CD14-positive monocyte (primary cell): ENCODE results near the gene COMMD10. TPM values are rescaled to one million over a fixed set of nuclear protein-coding genes. Genes with fewer than 3 reads are reported as not detected.
A peak's percentile ranks its signal among the peaks of the same experiment; 100 is the strongest.

Source experiments
- DNase-seq, 3 donors: peaks; one replicate each; pipeline ENCODE4 v3.0.0-alpha.2; 2011 to 2022
- H2AFZ ChIP-seq: 2 replicates; pipeline ENCODE4 v1.6.0; 2012; ENCODE audit warnings: mild to moderate bottlenecking, low read depth, low read length, inconsistent platforms; ENCODE audit not compliant: insufficient read depth, poor library complexity, severe bottlenecking
- H3K27ac ChIP-seq, 2 donors: 1 replicate in 1 of 2; 2 replicates in 1 of 2; pipeline ENCODE4 v1.5.1; 2012 to 2013; ENCODE audit warnings: low read length in 2 of 2, control low read depth in 1 of 2, inconsistent platforms in 1 of 2, low read depth in 1 of 2, mild to moderate bottlenecking in 1 of 2
- H3K27me3 ChIP-seq, 2 donors: one replicate each; pipeline versions ENCODE4 v1.6.0 to v1.6.1; 2011 to 2013; ENCODE audit warnings: low read length in 2 of 2; ENCODE audit not compliant: control insufficient read depth in 2 of 2, insufficient read depth in 2 of 2
- H3K36me3 ChIP-seq, 2 donors: replicated peaks in 1 of 2; 1 replicate in 1 of 2; 2 replicates in 1 of 2; pipeline versions ENCODE4 v1.5.1 to v1.6.1; 2012 to 2013; ENCODE audit warnings: low read length in 2 of 2, control low read depth in 1 of 2, inconsistent platforms in 1 of 2, mild to moderate bottlenecking in 1 of 2; ENCODE audit not compliant: insufficient read depth in 2 of 2, control insufficient read depth in 1 of 2
- H3K4me1 ChIP-seq, 2 donors: 1 replicate in 1 of 2; 2 replicates in 1 of 2; pipeline versions ENCODE4 v1.5.1 to v1.6.1; 2012 to 2013; ENCODE audit warnings: low read length in 2 of 2, control low read depth in 1 of 2, inconsistent platforms in 1 of 2, mild to moderate bottlenecking in 1 of 2, moderate library complexity in 1 of 2; ENCODE audit not compliant: insufficient read depth in 2 of 2, control insufficient read depth in 1 of 2
- H3K4me2 ChIP-seq: replicated peaks from 2 replicates; pipeline ENCODE3; 2012; ENCODE audit warnings: low read length, moderate library complexity, mild to moderate bottlenecking; ENCODE audit not compliant: poor library complexity, severe bottlenecking; ENCODE audit errors: extremely low read depth
- H3K4me3 ChIP-seq, 3 experiments: fragments of 200-600 bp in 1 of 3; sonication (generic) in 1 of 3; replicated peaks in 1 of 3; 1 replicate in 2 of 3; 2 replicates in 1 of 3; pipeline ENCODE4 v1.5.1; 2011 to 2013; ENCODE audit warnings: low read length in 3 of 3, mild to moderate bottlenecking in 3 of 3, control low read depth in 2 of 3, low read depth in 2 of 3, inconsistent platforms in 1 of 3, moderate library complexity in 1 of 3
- H3K79me2 ChIP-seq: 2 replicates; pipeline ENCODE4 v1.6.0; 2012; ENCODE audit warnings: mild to moderate bottlenecking, control low read depth, inconsistent platforms, low read length, moderate library complexity; ENCODE audit not compliant: insufficient read depth
- H3K9ac ChIP-seq: 2 replicates; pipeline ENCODE4 v1.6.0; 2017; ENCODE audit warnings: low read length, mild to moderate bottlenecking; ENCODE audit not compliant: insufficient read depth, poor library complexity, severe bottlenecking
- H3K9me3 ChIP-seq, 2 donors: replicated peaks in 1 of 2; 1 replicate in 1 of 2; 2 replicates in 1 of 2; pipeline versions ENCODE4 v1.5.1 to v1.6.1; 2012 to 2013; ENCODE audit warnings: low read length in 2 of 2, control low read depth in 1 of 2; ENCODE audit not compliant: control insufficient read depth in 1 of 2, insufficient read depth in 1 of 2
- H4K20me1 ChIP-seq: 2 replicates; pipeline ENCODE4 v1.6.0; 2012; ENCODE audit warnings: mild to moderate bottlenecking, low read length, control low read depth, moderate library complexity; ENCODE audit not compliant: insufficient read depth
- H3K27ac Mint-ChIP-seq, 7 donors: one replicate each; pipeline ENCODE4 v1.8.0; 2020; ENCODE audit warnings: mild to moderate bottlenecking in 7 of 7, mixed read lengths in 7 of 7, moderate library complexity in 6 of 7, inconsistent platforms in 2 of 7
- H3K27me3 Mint-ChIP-seq, 3 donors: one replicate each; pipeline ENCODE4 v1.8.0; 2021 to 2022; ENCODE audit warnings: low read depth in 3 of 3, mild to moderate bottlenecking in 3 of 3, mixed read lengths in 3 of 3, moderate library complexity in 3 of 3, inconsistent platforms in 1 of 3
- H3K36me3 Mint-ChIP-seq, 2 donors: one replicate each; pipeline ENCODE4 v1.8.0; 2020; ENCODE audit warnings: mixed read lengths in 2 of 2, inconsistent platforms in 1 of 2, mild to moderate bottlenecking in 1 of 2
- H3K4me1 Mint-ChIP-seq: one replicate; pipeline ENCODE4 v1.8.0; 2020; ENCODE audit warnings: mild to moderate bottlenecking, mixed read lengths
- H3K4me3 Mint-ChIP-seq, 2 donors: one replicate each; pipeline ENCODE4 v1.8.0; 2020; ENCODE audit warnings: mild to moderate bottlenecking in 2 of 2, mixed read lengths in 2 of 2, moderate library complexity in 1 of 2
- H3K9me3 Mint-ChIP-seq, 7 donors: one replicate each; pipeline ENCODE4 v1.8.0; 2020 to 2022; ENCODE audit warnings: mixed read lengths in 7 of 7, mild to moderate bottlenecking in 6 of 7, moderate library complexity in 6 of 7, inconsistent platforms in 2 of 7
- CTCF ChIP-seq: fragments of 200-600 bp; IDR thresholded peaks from one replicate; pipeline ENCODE4 v1.8.0; 2022; ENCODE audit warnings: antibody characterized with exemption, mild to moderate bottlenecking
- WGBS: methylation state at CpG from one replicate; pipeline ENCODE4 v1.1.5; 2013; ENCODE audit warnings: missing lambda C conversion rate; ENCODE audit not compliant: insufficient coverage; 5-methylcytosine and 5-hydroxymethylcytosine counted together
- intact Hi-C, 2 donors: fragments of 100-400 bp; cut with micrococcal nuclease; formaldehyde crosslinking; loops; one replicate each; pipeline versions ENCODE4 v1.15.0 to v1.15.1; 2023
- polyA plus RNA-seq, 3 donors: library from polyadenylated mRNA; depleted of rRNA in 1 of 3; unstranded in 2 of 3; stranded (reverse) in 1 of 3; fragments of 300-500 nt in 2 of 3; fragments of >200 nt in 1 of 3; fragmentation: Illumina TruSeq in 2 of 3; gene quantifications; 1 replicate in 2 of 3; 2 replicates in 1 of 3; pipeline ENCODE4 v1.2.3, GENCODE V29; 2012 to 2021

The COMMD10 gene
- polyA plus RNA-seq, 3 donors, result 16.9 to 86.1 (median 61.2) TPM

GRCh38 chr5:116157902-116158301, 73.1 kb downstream of the COMMD10 start:
- no peaks in the 10 kb centered on the region for H3K79me2 ChIP-seq
- Mint-ChIP-seq H3K4me1 (peaks cover 16% of the 10 kb centered on the region), H3K36me3 (peaks cover 0 to 2% of the 10 kb centered on the region in 2 donors), H3K27me3 (no peaks in the 10 kb centered on the region), H3K27ac (no peak overlapping the region), H3K4me3 (no peak overlapping the region), H3K9me3 (no peaks in the 10 kb centered on the region)
- no peaks in the 10 kb centered on the region for H4K20me1 ChIP-seq
- no peak overlapping the region for H3K4me3 ChIP-seq
- DNase-seq, result no peak
- no peaks in the 10 kb centered on the region for H3K4me1 ChIP-seq
- intact Hi-C loops, result no loop called here
- H2AFZ ChIP-seq, result no peak overlapping the region
- no peaks in the 10 kb centered on the region for H3K36me3 ChIP-seq
- no peaks in the 10 kb centered on the region for H3K27me3 ChIP-seq
- H3K27ac ChIP-seq, result no peak overlapping the region
- WGBS, result no CpG with 5 or more reads among the region's 8 CpGs
- no peaks in the 10 kb centered on the region for H3K9me3 ChIP-seq
- no peak overlapping the region for H3K4me2 ChIP-seq
- H3K9ac ChIP-seq, result no peak overlapping the region
- no peak for TF ChIP-seq CTCF

- H3K27me3 ChIP-seq, result no peaks in the 10 kb centered on the region
- H3K9me3 Mint-ChIP-seq, result peaks cover 0 to 3% (median 0%) of the 10 kb centered on the region in 7 donors
- no peaks in the 10 kb centered on the region for H4K20me1 ChIP-seq
- H3K9ac ChIP-seq, result no peak overlapping the region
- H3K36me3 Mint-ChIP-seq, result peaks cover 0 to 2% of the 10 kb centered on the region in 2 donors
- H3K9me3 ChIP-seq, result no peaks in the 10 kb centered on the region
- H3K4me2 ChIP-seq, result no peak overlapping the region
- no peaks in the 10 kb centered on the region for H3K36me3 ChIP-seq
- peak overlapping the region in 3 of 7 donors; percentile 5 to 17 (median 6) for H3K27ac Mint-ChIP-seq
- H2AFZ ChIP-seq, result no peak overlapping the region
- no peak overlapping the region for H3K4me3 Mint-ChIP-seq
- H3K4me3 ChIP-seq, result no peak overlapping the region
- no peaks in the 10 kb centered on the region for H3K27me3 Mint-ChIP-seq
- H3K4me1 Mint-ChIP-seq, result peaks cover 16% of the 10 kb centered on the region
- intact Hi-C loops, result no loop called here
- H3K79me2 ChIP-seq, result no peaks in the 10 kb centered on the region
- no peak overlapping the region for H3K27ac ChIP-seq
- TF ChIP-seq CTCF, result no peak
- no peak for DNase-seq
- H3K4me1 ChIP-seq, result no peaks in the 10 kb centered on the region
Measured at GRCh38 chr5:116159006-116159405, 74.2 kb downstream of the COMMD10 start.
